GM21528 (cell line): ENCODE results near the gene RSPO4.

Experiments
- ATAC-seq: cut with Tn5 transposase; IDR thresholded peaks from one replicate; pipeline ENCODE4 v1.9.1; 2021; ENCODE audit warnings: mild to moderate bottlenecking, moderate library complexity; ENCODE audit not compliant: unreplicated experiment, low FRiP score

Gene RSPO4

DNA sequence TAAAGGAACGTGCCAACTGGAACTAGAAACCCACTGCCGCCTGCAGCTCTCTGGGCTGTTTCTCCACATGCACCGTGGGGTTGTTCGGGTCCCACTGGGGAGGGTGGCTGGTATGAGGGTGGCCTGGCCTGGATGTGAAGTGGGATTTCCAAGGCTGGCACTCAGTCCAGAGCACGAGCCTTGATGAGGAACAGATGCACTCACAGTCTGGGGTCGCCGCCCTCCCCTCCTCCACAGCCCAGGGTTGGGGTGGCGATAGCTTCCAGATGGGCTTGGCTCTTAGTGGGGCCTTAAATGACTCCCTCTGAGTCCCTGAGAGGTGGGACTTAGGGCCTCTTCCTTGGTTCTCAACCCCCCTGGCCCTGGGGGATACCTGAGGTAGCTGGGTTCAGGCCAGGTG is 55.3 kb downstream of the RSPO4 start:
- ATAC-seq: no peak

GRCh38 chr20:945841-946240 is 56.3 kb downstream of the RSPO4 start:
- no peak for ATAC-seq

DNA sequence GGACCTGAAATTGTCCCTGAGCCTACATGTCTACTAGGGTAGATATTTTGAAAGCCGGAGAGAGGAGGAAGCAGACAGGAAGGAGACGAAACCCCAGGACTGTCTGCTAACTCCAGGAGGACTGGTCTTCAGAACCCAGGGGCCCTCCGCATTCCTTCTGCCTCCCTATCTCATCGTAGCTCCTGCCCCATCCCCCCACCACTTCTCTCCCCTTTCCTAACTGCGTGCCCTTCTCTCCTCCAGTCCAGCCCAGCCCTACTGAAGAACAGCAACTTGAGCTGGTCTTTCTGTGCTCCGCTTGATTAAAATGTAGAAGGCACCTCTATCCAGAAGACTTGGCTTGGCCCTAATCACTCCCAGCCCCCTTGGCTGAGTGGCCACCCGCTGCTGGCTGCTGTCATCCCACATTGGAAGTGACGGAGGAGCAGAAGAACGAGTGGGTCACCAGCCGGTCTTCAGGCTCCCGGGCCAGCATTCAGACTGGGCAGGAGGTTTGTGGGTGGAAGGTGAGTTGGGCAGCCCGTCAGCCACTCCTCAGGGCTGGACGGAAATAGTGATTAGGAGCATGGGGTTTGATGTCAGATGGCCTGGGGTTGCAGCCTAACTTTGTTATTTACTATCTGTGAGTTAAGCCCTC is 57.2 kb downstream of the RSPO4 start:
- ATAC-seq: no peak

GRCh38 chr20:944148-944547 is 58.0 kb downstream of the RSPO4 start:
- no peak for ATAC-seq

DNA sequence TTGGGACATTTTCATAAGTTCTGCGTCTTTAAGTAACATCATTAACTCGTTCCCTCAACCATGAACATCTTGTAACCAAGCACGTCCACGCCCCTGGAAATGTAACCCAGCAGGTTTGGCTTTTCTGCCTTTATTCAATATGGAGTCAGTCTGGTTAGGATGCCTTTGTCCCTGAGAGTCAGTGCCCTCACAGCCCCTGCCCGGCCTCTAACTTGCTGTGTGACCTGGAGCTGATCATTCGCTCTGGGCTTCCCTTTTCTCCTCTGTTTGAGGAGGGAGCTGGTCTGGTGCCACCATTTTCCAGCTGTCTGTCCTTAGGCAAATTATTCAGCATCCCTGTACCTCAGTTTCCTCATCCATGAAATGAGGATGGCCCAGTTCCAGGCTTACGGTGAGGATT is 59.5 kb downstream of the RSPO4 start:
- ATAC-seq: no peak

GRCh38 chr20:940926-941325 is 61.2 kb downstream of the RSPO4 start:
- ATAC-seq: no peak

DNA sequence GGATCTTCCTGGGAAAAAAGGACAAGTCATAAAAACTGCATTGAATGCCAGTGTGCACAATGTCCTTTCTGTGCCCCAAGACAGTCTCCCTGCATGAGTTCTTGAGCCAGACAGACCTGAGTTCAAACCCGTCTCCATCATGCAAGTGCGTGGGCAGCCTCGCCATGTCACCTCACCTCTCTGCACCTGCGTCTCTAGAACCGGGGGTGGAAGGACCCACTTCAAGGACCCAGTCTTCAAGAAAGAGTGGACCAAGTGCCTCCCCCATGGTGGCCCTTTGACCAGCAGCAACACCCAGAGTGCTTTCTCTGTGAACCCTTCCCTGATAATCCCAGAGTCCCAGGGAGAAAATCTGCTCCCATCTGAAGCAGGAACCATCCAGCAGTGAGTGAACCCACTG is 62.5 kb downstream of the RSPO4 start:
- no peak for ATAC-seq

DNA sequence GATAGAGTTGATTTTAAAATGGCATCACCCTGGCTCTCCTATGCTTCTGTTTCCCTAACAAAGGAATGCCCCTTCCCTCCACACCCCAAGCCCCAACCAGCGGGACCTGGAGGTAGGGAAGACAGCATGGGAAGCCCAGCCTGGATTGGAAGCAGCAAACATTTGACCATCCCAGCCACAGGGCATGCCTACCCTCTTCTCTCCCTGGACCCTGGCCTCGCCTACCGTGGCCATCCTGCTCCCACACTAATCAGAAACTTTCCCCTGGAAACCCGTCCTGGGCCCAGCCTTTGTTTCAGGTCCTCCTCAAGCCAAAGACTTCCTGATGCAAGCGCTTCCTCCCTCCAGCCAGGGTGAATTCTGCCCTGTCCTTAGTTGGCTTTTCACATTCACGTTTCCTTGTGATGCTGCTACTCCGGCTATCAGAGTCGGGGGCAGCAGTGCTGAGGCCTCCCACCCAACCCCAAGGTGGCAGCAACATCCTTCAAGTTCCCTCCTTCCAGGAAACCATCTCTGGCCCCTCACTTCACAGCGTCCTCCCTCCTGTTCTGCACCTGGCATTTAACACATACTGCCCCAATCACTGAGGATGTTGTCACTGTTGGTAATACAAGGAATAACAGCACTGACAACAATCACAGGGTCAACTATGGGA is 67.8 kb downstream of the RSPO4 start:
- ATAC-seq: no peak

DNA sequence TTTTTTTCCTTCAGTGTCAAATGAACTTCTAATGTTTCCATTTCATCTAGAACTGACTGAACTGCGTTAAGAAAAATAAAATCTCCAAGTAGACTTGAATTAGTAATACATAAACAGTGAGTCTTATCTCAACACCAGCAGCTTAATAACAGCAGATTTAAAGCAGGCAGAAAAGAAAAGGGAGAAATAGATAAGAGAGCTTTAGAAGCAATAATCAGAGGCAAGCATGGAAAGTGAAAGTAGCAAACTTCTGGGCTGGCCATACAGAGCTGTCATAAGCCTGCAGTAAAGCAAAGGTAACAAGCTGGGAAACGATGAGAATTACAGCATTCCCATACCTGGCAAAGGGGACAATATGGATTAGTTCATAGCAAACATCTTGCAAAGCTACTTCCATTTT is 69.1 kb downstream of the RSPO4 start:
- no peak for ATAC-seq

GRCh38 chr20:931401-931800 is 70.7 kb downstream of the RSPO4 start:
- no peak for ATAC-seq

DNA sequence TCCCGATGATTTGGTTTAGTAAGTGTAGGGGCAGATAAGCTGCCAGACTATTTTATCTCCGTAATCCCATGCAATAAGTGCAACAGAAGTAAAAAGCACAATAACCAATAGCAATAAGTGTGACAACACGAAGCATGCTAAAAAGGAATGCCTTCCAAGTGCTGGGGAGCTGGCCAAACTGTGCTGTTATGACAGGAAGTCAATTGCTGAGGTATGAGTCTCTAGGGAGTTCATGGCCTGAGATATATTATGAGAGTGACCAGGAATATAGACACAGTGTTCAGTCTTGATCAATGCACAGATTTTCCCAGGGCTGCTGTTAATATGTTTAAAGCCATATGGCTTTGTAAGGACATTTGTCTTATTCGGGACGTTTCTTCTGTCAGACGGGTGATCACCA is 75.4 kb downstream of the RSPO4 start:
- ATAC-seq: no peak

DNA sequence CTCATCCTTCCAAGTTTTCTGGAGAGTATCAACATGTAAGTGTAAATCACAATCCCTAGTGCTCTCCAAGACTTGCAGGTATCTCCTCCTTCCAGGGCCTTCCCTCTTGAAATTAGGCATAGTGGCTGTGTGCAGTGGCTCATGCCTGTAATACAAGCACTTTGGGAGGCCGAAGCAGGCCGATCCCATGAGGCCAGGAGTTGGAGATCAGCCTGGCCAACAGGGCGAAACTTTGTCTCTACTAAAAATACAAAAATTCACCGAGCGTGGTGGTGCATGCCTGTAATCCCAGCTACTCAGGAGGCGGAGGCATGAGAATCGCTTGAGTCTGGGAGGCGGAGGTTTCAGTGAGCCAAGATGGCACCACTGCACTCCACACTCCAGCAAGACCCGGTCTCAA is 76.6 kb downstream of the RSPO4 start:
- ATAC-seq: no peak

DNA sequence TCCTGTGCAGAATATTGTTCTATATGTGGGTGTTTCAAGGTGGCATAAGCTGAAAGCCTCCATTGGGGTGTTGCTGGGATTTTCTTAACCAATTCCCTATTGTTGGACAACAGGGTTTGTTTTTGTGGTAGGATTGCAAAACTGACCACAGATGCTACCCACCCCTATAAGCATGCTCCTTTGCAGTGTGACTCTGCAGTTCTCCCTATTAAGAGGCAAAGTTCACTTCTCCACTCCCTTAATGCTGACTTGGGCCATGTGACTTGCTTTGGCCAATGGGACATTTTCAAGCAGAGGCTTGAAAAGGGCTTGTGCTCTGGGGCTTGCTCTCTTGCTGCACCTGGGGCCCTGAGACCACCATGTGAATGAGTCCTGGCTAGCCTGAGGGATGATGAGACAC is 77.5 kb downstream of the RSPO4 start:
- no peak for ATAC-seq

- ATAC-seq: no peak
Observed at GRCh38 chr20:922781-923180, 79.3 kb downstream of the RSPO4 start.

DNA sequence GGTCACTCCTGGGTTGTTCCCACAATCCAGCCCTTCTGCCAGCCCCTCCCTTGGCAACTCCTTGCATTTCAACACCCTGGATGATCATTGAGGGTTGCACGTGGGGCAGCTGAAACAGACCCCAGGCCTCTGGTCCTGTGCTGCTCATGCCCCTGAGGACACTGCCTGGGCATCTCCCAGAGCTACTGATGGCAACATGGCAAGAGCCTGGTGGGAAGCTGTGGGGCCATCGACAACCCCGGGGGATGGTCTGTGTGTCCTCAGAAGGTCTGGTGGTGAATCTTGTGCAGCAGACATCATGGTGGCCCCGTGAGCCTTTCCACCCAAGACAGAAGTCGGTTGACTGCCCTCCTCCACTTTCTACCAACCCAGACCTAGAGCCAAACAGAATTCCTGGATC is 81.0 kb downstream of the RSPO4 start:
- no peak for ATAC-seq

GRCh38 chr20:920311-920710 is 81.8 kb downstream of the RSPO4 start:
- no peak for ATAC-seq

- ATAC-seq: no peak
Observed at GRCh38 chr20:919491-919916, 82.6 kb downstream of the RSPO4 start.

DNA sequence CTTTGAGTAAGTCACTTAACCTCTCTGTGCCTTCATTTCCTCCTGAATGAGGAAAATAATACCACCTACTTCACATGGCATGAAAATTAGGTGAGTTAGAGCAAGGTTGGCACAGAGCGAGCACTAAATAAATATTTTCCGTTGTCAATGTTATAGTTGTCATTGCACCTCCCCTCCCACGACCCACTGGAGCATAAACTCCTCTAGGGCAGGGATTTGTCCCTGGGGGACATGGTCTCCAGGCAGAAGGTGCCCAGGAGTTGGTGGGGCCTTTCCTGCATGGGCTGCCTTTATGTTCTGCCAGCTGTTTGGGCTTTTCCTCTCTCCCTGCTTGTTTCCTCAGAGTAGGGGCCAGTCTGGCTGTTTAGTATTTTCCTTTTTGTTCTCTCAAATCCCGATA is 84.7 kb downstream of the RSPO4 start:
- ATAC-seq: no peak

GRCh38 chr20:916825-917224 is 85.3 kb downstream of the RSPO4 start:
- ATAC-seq: no peak

DNA sequence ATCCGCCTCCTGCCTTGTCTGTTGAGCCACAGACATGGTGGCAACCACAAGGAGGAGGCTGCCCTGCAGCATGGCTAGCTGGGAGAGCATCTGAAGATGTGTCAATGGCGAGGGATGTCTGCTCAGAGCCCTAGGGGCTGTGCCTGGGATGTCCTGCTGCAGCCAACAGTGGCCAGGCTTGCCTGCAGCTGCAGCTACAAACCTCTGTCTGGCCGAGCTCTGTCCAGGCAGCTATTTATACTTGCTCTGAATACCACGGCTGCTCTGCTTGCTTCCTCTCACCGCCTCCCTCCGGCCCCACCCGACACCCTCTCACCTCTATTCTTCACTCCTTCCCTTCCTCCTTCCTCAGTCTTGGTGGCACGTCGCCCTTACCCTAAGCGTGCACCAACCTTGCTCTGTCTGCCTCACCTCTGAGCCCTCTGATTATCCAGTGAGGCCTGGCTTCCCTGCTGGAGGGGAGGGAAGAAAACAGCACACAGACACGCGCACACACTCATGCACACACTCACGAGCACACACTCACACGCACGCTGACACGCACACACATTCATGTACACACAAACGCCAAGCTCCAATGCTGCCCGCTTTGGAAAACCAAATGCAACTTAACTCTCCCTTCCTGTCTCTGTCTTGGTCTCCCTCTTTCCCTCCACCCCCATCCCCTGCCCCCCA is 85.8 kb downstream of the RSPO4 start, which contains the start of gene ANGPT4:
Gene ANGPT4, minus strand, starts transcription at position 210 of the 675 bp plus-strand sequence. Its CDS starts 120 bp downstream, at position 90.
- no peak for ATAC-seq

DNA sequence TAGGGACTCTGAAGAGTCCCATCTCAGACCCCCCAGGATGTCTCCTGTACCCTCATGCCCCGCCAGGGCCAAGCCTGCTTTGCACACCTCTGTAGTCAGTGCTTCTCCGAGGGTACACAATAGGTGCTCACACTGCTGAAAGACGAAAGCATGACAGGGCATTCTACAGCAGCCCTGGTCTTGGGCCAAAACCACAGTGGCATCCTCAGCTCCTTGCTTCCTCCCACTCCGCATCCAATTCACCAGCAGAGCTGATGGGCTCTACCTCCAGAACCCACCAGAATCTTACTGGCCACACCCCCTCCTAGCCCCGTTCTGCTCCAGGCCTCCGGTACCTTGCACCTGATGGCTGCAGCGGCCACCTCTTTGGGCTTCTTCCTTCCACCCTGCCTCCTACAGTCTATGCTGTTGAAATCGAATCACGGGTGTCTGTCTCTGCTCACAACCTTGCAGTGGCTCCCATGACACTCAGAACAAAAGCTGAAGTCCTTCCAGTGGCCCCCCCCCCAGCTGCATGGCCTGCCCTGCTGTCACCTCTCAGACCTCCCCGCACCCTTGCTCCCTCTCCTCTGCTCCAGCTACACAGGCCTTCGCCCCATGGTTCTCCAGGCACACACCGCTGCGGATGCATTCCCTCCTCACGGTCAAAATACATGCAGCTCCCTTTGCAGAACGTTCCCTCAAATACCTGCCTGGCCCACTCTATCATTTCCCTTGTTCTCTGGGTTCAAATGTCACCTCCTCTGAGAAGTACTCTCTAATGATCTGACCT is 87.2 kb downstream of the RSPO4 start:
- no peak for ATAC-seq
